Neural cell (in vitro differentiated cells): ENCODE results near the gene ADD2. TPM values are rescaled to one million over a fixed set of nuclear protein-coding genes. Genes with fewer than 3 reads are reported as not detected.

Source experiments
- H2AFZ ChIP-seq: fragments of 200-600, 300-800 bp; sonication (generic), shearing (Covaris generic); 2 replicates; pipeline ENCODE4 v1.6.0; 2014; ENCODE audit warnings: low read depth, mild to moderate bottlenecking, antibody characterized with exemption, low read length, moderate library complexity
- H3F3A ChIP-seq: fragments of 200-600 bp; shearing (Covaris generic); 2 replicates; pipeline ENCODE4 v1.6.1; 2016; ENCODE audit warnings: mild to moderate bottlenecking, moderate library complexity, mixed read lengths, antibody characterized with exemption, low read length; ENCODE audit not compliant: insufficient read depth, poor library complexity, severe bottlenecking
- H3K27ac ChIP-seq: fragments of 200-600, 300-800 bp; sonication (generic), shearing (Covaris generic); 2 replicates; pipeline ENCODE4 v1.5.1; 2014; ENCODE audit warnings: mild to moderate bottlenecking, low read length, moderate library complexity
- H3K27me3 ChIP-seq: fragments of 300-800, 200-600 bp; sonication (generic), shearing (Covaris generic); 2 replicates; pipeline ENCODE4 v1.6.0; 2014; ENCODE audit warnings: mild to moderate bottlenecking, low read depth, low read length, moderate library complexity; ENCODE audit not compliant: insufficient read depth
- H3K36me3 ChIP-seq: fragments of 300-800, 200-600 bp; sonication (generic), shearing (Covaris generic); 2 replicates; pipeline ENCODE4 v1.5.1; 2014; ENCODE audit warnings: mild to moderate bottlenecking, antibody characterized with exemption, low read length, moderate library complexity; ENCODE audit not compliant: insufficient read depth
- H3K4me2 ChIP-seq: fragments of 300-800, 200-600 bp; sonication (generic), shearing (Covaris generic); 2 replicates; pipeline ENCODE4 v1.6.0; 2014; ENCODE audit warnings: mild to moderate bottlenecking, low read length
- H3K4me3 ChIP-seq: fragments of 300-800, 200-600 bp; sonication (generic), shearing (Covaris generic); 2 replicates; pipeline ENCODE4 v1.5.1; 2014; ENCODE audit warnings: mild to moderate bottlenecking, low read length, moderate library complexity
- H3K79me2 ChIP-seq: fragments of 200-600 bp; shearing (Covaris generic); replicated peaks from 2 replicates; pipeline ENCODE4 v1.6.0; 2014; ENCODE audit warnings: mild to moderate bottlenecking, low read length, moderate library complexity; ENCODE audit not compliant: insufficient read depth
- H3K9ac ChIP-seq: fragments of 300-800, 200-600 bp; sonication (generic), shearing (Covaris generic); 2 replicates; pipeline ENCODE4 v1.6.1; 2016; ENCODE audit warnings: mild to moderate bottlenecking, low read length, mixed read lengths
- H3K9me2 ChIP-seq: fragments of 200-600 bp; shearing (Covaris generic); 2 replicates; pipeline ENCODE4 v1.6.1; 2016; ENCODE audit warnings: mild to moderate bottlenecking, low read length, mixed read lengths; ENCODE audit not compliant: insufficient read depth
- H3K9me3 ChIP-seq: fragments of 200-600, 300-800 bp; sonication (generic), shearing (Covaris generic); 2 replicates; pipeline ENCODE4 v1.6.1; 2016; ENCODE audit warnings: mild to moderate bottlenecking, mixed run types, low read length, moderate library complexity, mixed read lengths
- H4K20me1 ChIP-seq: fragments of 200-600 bp; shearing (Covaris generic); 2 replicates; pipeline ENCODE4 v1.6.1; 2016; ENCODE audit warnings: mild to moderate bottlenecking, mixed run types; ENCODE audit not compliant: insufficient read depth
- CTCF ChIP-seq: fragments of 450-650 bp; IDR thresholded peaks from 2 replicates; pipeline ENCODE4 v1.5.1; 2014; ENCODE audit warnings: antibody characterized with exemption, mild to moderate bottlenecking, moderate library complexity; ENCODE audit not compliant: poor library complexity, severe bottlenecking
- EP300 ChIP-seq: fragments of 450-650 bp; conservative IDR thresholded peaks from 2 replicates; pipeline ENCODE4 v1.6.1; 2014; ENCODE audit warnings: antibody characterized with exemption, mild to moderate bottlenecking, moderate library complexity; ENCODE audit not compliant: poor library complexity, severe bottlenecking
- EZH2 ChIP-seq: fragments of 200-600, 300-800 bp; shearing (Covaris generic), sonication (generic); IDR thresholded peaks from 2 replicates; pipeline ENCODE4 v1.6.1; 2014; ENCODE audit warnings: antibody characterized with exemption, low read length, borderline replicate concordance, mild to moderate bottlenecking; ENCODE audit not compliant: insufficient read depth, poor library complexity, severe bottlenecking
- POLR2AphosphoS5 ChIP-seq: IDR thresholded peaks from 2 replicates; pipeline ENCODE4 v1.6.1; 2012
- RAD21 ChIP-seq: fragments of 450-650 bp; conservative IDR thresholded peaks from 2 replicates; pipeline ENCODE4 v1.6.1; 2014; ENCODE audit warnings: antibody characterized with exemption, mild to moderate bottlenecking, moderate library complexity
- REST ChIP-seq: IDR thresholded peaks from 2 replicates; pipeline ENCODE4 v1.6.1; 2012; ENCODE audit warnings: borderline replicate concordance
- SMC3 ChIP-seq: fragments of 450-650 bp; conservative IDR thresholded peaks from 2 replicates; pipeline ENCODE4 v1.6.1; 2014; ENCODE audit warnings: antibody characterized with exemption, mild to moderate bottlenecking, moderate library complexity; ENCODE audit not compliant: poor library complexity
- TAF1 ChIP-seq: IDR thresholded peaks from 2 replicates; pipeline ENCODE4 v1.6.1; 2012; ENCODE audit warnings: low read depth
- polyA plus RNA-seq: library from polyadenylated mRNA; depleted of rRNA; stranded (reverse); fragments of >200 nt; gene quantifications from 2 replicates; pipeline ENCODE4 v1.2.3, GENCODE V29; 2014

The ADD2 gene
- polyA plus RNA-seq, 1 donor from 2014 or later, result 52.5 TPM

- Histone ChIP-seq H3K27me3 (no peaks in the 10 kb centered on the region), H4K20me1 (peaks cover 5% of the 10 kb centered on the region), H3K4me3 (no peak overlapping the region), H3F3A (no peaks in the 10 kb centered on the region), H3K9me3 (no peaks in the 10 kb centered on the region), H3K27ac (no peak overlapping the region), H3K79me2 (peaks cover 46% of the 10 kb centered on the region), H2AFZ (no peak overlapping the region), H3K4me2 (no peak overlapping the region), H3K36me3 (no peaks in the 10 kb centered on the region), H3K9me2 (no peaks in the 10 kb centered on the region), H3K9ac (no peak overlapping the region)
- TF ChIP-seq REST (no peak), POLR2AphosphoS5 (no peak), TAF1 (no peak), EP300 (no peak), SMC3 (no peak), RAD21 (no peak)
These were observed 23.6 kb downstream of the ADD2 start for GRCh38 chr2:70744397-70744796.

- Histone ChIP-seq H3K4me2 (no peak overlapping the region), H3F3A (no peaks in the 10 kb centered on the region), H3K79me2 (peaks cover 50% of the 10 kb centered on the region), H3K4me3 (no peak overlapping the region), H3K9me3 (no peaks in the 10 kb centered on the region), H3K9me2 (no peaks in the 10 kb centered on the region), H4K20me1 (peaks cover 5% of the 10 kb centered on the region), H3K9ac (no peak overlapping the region), H3K27ac (no peak overlapping the region), H3K36me3 (no peaks in the 10 kb centered on the region), H2AFZ (no peak overlapping the region), H3K27me3 (no peaks in the 10 kb centered on the region)
- TF ChIP-seq REST (no peak), EZH2 (no peak), CTCF (no peak)
These were observed 24.3 kb downstream of the ADD2 start for GRCh38 chr2:70743677-70744076.
